Neural cell (in vitro differentiated cells): ENCODE measurements around the gene GRPR. TPM values are rescaled to one million over a fixed set of nuclear protein-coding genes. Genes with fewer than 3 reads are reported as not detected.

Experiments
- H2AFZ ChIP-seq: fragments of 200-600, 300-800 bp; sonication (generic), shearing (Covaris generic); 2 replicates; pipeline ENCODE4 v1.6.0; 2014; ENCODE audit warnings: low read depth, mild to moderate bottlenecking, antibody characterized with exemption, low read length, moderate library complexity
- H3F3A ChIP-seq: fragments of 200-600 bp; shearing (Covaris generic); 2 replicates; pipeline ENCODE4 v1.6.1; 2016; ENCODE audit warnings: mild to moderate bottlenecking, moderate library complexity, mixed read lengths, antibody characterized with exemption, low read length; ENCODE audit not compliant: insufficient read depth, poor library complexity, severe bottlenecking
- H3K27ac ChIP-seq: fragments of 200-600, 300-800 bp; sonication (generic), shearing (Covaris generic); 2 replicates; pipeline ENCODE4 v1.5.1; 2014; ENCODE audit warnings: mild to moderate bottlenecking, low read length, moderate library complexity
- H3K27me3 ChIP-seq: fragments of 300-800, 200-600 bp; sonication (generic), shearing (Covaris generic); 2 replicates; pipeline ENCODE4 v1.6.0; 2014; ENCODE audit warnings: mild to moderate bottlenecking, low read depth, low read length, moderate library complexity; ENCODE audit not compliant: insufficient read depth
- H3K36me3 ChIP-seq: fragments of 300-800, 200-600 bp; sonication (generic), shearing (Covaris generic); 2 replicates; pipeline ENCODE4 v1.5.1; 2014; ENCODE audit warnings: mild to moderate bottlenecking, antibody characterized with exemption, low read length, moderate library complexity; ENCODE audit not compliant: insufficient read depth
- H3K4me2 ChIP-seq: fragments of 300-800, 200-600 bp; sonication (generic), shearing (Covaris generic); 2 replicates; pipeline ENCODE4 v1.6.0; 2014; ENCODE audit warnings: mild to moderate bottlenecking, low read length
- H3K4me3 ChIP-seq: fragments of 300-800, 200-600 bp; sonication (generic), shearing (Covaris generic); 2 replicates; pipeline ENCODE4 v1.5.1; 2014; ENCODE audit warnings: mild to moderate bottlenecking, low read length, moderate library complexity
- H3K79me2 ChIP-seq: fragments of 200-600 bp; shearing (Covaris generic); replicated peaks from 2 replicates; pipeline ENCODE4 v1.6.0; 2014; ENCODE audit warnings: mild to moderate bottlenecking, low read length, moderate library complexity; ENCODE audit not compliant: insufficient read depth
- H3K9ac ChIP-seq: fragments of 300-800, 200-600 bp; sonication (generic), shearing (Covaris generic); 2 replicates; pipeline ENCODE4 v1.6.1; 2016; ENCODE audit warnings: mild to moderate bottlenecking, low read length, mixed read lengths
- H3K9me2 ChIP-seq: fragments of 200-600 bp; shearing (Covaris generic); 2 replicates; pipeline ENCODE4 v1.6.1; 2016; ENCODE audit warnings: mild to moderate bottlenecking, low read length, mixed read lengths; ENCODE audit not compliant: insufficient read depth
- H3K9me3 ChIP-seq: fragments of 200-600, 300-800 bp; sonication (generic), shearing (Covaris generic); 2 replicates; pipeline ENCODE4 v1.6.1; 2016; ENCODE audit warnings: mild to moderate bottlenecking, mixed run types, low read length, moderate library complexity, mixed read lengths
- H4K20me1 ChIP-seq: fragments of 200-600 bp; shearing (Covaris generic); 2 replicates; pipeline ENCODE4 v1.6.1; 2016; ENCODE audit warnings: mild to moderate bottlenecking, mixed run types; ENCODE audit not compliant: insufficient read depth
- CTCF ChIP-seq: fragments of 450-650 bp; IDR thresholded peaks from 2 replicates; pipeline ENCODE4 v1.5.1; 2014; ENCODE audit warnings: antibody characterized with exemption, mild to moderate bottlenecking, moderate library complexity; ENCODE audit not compliant: poor library complexity, severe bottlenecking
- EP300 ChIP-seq: fragments of 450-650 bp; conservative IDR thresholded peaks from 2 replicates; pipeline ENCODE4 v1.6.1; 2014; ENCODE audit warnings: antibody characterized with exemption, mild to moderate bottlenecking, moderate library complexity; ENCODE audit not compliant: poor library complexity, severe bottlenecking
- EZH2 ChIP-seq: fragments of 200-600, 300-800 bp; shearing (Covaris generic), sonication (generic); IDR thresholded peaks from 2 replicates; pipeline ENCODE4 v1.6.1; 2014; ENCODE audit warnings: antibody characterized with exemption, low read length, borderline replicate concordance, mild to moderate bottlenecking; ENCODE audit not compliant: insufficient read depth, poor library complexity, severe bottlenecking
- MXI1 ChIP-seq: fragments of 450-650 bp; conservative IDR thresholded peaks from 2 replicates; pipeline ENCODE4 v1.6.1; 2014; ENCODE audit warnings: antibody characterized with exemption, mild to moderate bottlenecking; ENCODE audit not compliant: poor library complexity, severe bottlenecking
- POLR2AphosphoS5 ChIP-seq: IDR thresholded peaks from 2 replicates; pipeline ENCODE4 v1.6.1; 2012
- RAD21 ChIP-seq: fragments of 450-650 bp; conservative IDR thresholded peaks from 2 replicates; pipeline ENCODE4 v1.6.1; 2014; ENCODE audit warnings: antibody characterized with exemption, mild to moderate bottlenecking, moderate library complexity
- REST ChIP-seq: IDR thresholded peaks from 2 replicates; pipeline ENCODE4 v1.6.1; 2012; ENCODE audit warnings: borderline replicate concordance
- SMC3 ChIP-seq: fragments of 450-650 bp; conservative IDR thresholded peaks from 2 replicates; pipeline ENCODE4 v1.6.1; 2014; ENCODE audit warnings: antibody characterized with exemption, mild to moderate bottlenecking, moderate library complexity; ENCODE audit not compliant: poor library complexity
- TAF1 ChIP-seq: IDR thresholded peaks from 2 replicates; pipeline ENCODE4 v1.6.1; 2012; ENCODE audit warnings: low read depth
- polyA plus RNA-seq: library from polyadenylated mRNA; depleted of rRNA; stranded (reverse); fragments of >200 nt; gene quantifications from 2 replicates; pipeline ENCODE4 v1.2.3, GENCODE V29; 2014

GRPR gene
- polyA plus RNA-seq, 1 donor from 2014 or later = not detected

GRCh38 chrX:16187024-16187760 lies 63.8 kb downstream of the GRPR start:
- Histone ChIP-seq H3K27me3 (no peaks in the 10 kb centered on the region), H2AFZ (no peak overlapping the region), H3K4me3 (no peak overlapping the region), H3K36me3 (no peaks in the 10 kb centered on the region), H4K20me1 (no peaks in the 10 kb centered on the region), H3K27ac (no peak overlapping the region), H3K9me3 (no peaks in the 10 kb centered on the region), H3F3A (no peaks in the 10 kb centered on the region), H3K9me2 (no peaks in the 10 kb centered on the region), H3K4me2 (no peak overlapping the region), H3K79me2 (no peaks in the 10 kb centered on the region), H3K9ac (no peak overlapping the region)
- TF ChIP-seq MXI1 = no peak

GRCh38 chrX:16188687-16189086 lies 65.3 kb downstream of the GRPR start:
- H2AFZ ChIP-seq = no peak overlapping the region
- H3K27me3 ChIP-seq = no peaks in the 10 kb centered on the region

GRCh38 chrX:16191605-16192004 lies 68.2 kb downstream of the GRPR start:
- H3F3A ChIP-seq = no peaks in the 10 kb centered on the region
- H3K4me3 ChIP-seq = no peak overlapping the region
- H3K9me3 ChIP-seq = no peaks in the 10 kb centered on the region
- no peaks in the 10 kb centered on the region for H4K20me1 ChIP-seq
- H3K27ac ChIP-seq = no peak overlapping the region
- H3K9me2 ChIP-seq = no peaks in the 10 kb centered on the region
- H3K27me3 ChIP-seq = no peaks in the 10 kb centered on the region
- no peaks in the 10 kb centered on the region for H3K36me3 ChIP-seq
- no peak overlapping the region for H2AFZ ChIP-seq
- no peaks in the 10 kb centered on the region for H3K79me2 ChIP-seq
- H3K4me2 ChIP-seq = no peak overlapping the region
- H3K9ac ChIP-seq = no peak overlapping the region
- no peak for TF ChIP-seq MXI1
- no peak for TF ChIP-seq CTCF
- no peak for TF ChIP-seq RAD21
- no peak for TF ChIP-seq TAF1
- no peak for TF ChIP-seq EZH2
- TF ChIP-seq EP300 = no peak
- no peak for TF ChIP-seq REST
- TF ChIP-seq SMC3 = no peak
- TF ChIP-seq POLR2AphosphoS5 = no peak

More at GRCh38 chrX:16188687-16189086, 65.3 kb downstream of the GRPR start:
- Histone ChIP-seq H3K4me3 (no peak overlapping the region), H3K9ac (no peak overlapping the region), H3K9me3 (no peaks in the 10 kb centered on the region), H3F3A (no peaks in the 10 kb centered on the region), H3K9me2 (no peaks in the 10 kb centered on the region), H4K20me1 (no peaks in the 10 kb centered on the region), H3K27ac (no peak overlapping the region), H3K36me3 (no peaks in the 10 kb centered on the region), H3K79me2 (no peaks in the 10 kb centered on the region), H3K4me2 (no peak overlapping the region)
- no peak for TF ChIP-seq RAD21
- TF ChIP-seq POLR2AphosphoS5 = no peak
- TF ChIP-seq EZH2 = no peak
- no peak for TF ChIP-seq TAF1
